Esophagus squamous epithelium (tissue), 5 donors: ENCODE measurements around the gene C11orf52. TPM values are rescaled to one million over a fixed set of nuclear protein-coding genes. Genes with fewer than 3 reads are reported as not detected.
A peak's percentile ranks its signal among the peaks of the same experiment; 100 is the strongest.

Experiments used
- DNase-seq: peaks from one replicate; lab custom pipeline; 2025; lab: John Stamatoyannopoulos, UW
- H3K27ac ChIP-seq, 4 donors: fragments of 200-600 bp; sonication (generic); one replicate each; pipeline ENCODE4 v1.5.1; 2016 to 2019; ENCODE audit warnings: mild to moderate bottlenecking in 1 of 4
- H3K27me3 ChIP-seq, 4 donors: fragments of 200-600 bp; sonication (generic); 1 replicate in 3 of 4; 2 replicates in 1 of 4; pipeline versions ENCODE4 v1.5.1 to v1.6.0; 2017 to 2021; ENCODE audit warnings: antibody characterized with exemption in 1 of 4
- H3K36me3 ChIP-seq, 3 donors: fragments of 200-600 bp; sonication (generic); one replicate each; pipeline ENCODE4 v1.5.1; 2016 to 2019
- H3K4me1 ChIP-seq, 3 donors: fragments of 200-600 bp; sonication (generic); one replicate each; pipeline ENCODE4 v1.5.1; 2017 to 2019
- H3K4me3 ChIP-seq, 4 donors: fragments of 200-600 bp; sonication (generic); 1 replicate in 3 of 4; 2 replicates in 1 of 4; pipeline ENCODE4 v1.5.1; 2016 to 2019; ENCODE audit warnings: mild to moderate bottlenecking in 2 of 4, moderate library complexity in 1 of 4
- H3K9me3 ChIP-seq, 3 donors: fragments of 200-600 bp; sonication (generic); one replicate each; pipeline ENCODE4 v1.5.1; 2016 to 2019
- POLR2A ChIP-seq, 4 donors: fragments of 450-650 bp; IDR thresholded peaks; one replicate each; pipeline ENCODE4 v1.6.1; 2017; ENCODE audit warnings: antibody characterized with exemption in 4 of 4, mild to moderate bottlenecking in 4 of 4, moderate library complexity in 3 of 4
- WGBS, 2 donors: methylation state at CpG; one replicate each; pipeline ENCODE4 v1.1.5; 2018; 5-methylcytosine and 5-hydroxymethylcytosine counted together
- intact Hi-C: fragments of 100-400 bp; cut with DNase I; formaldehyde crosslinking; loops from one replicate; pipeline ENCODE4 v1.15.0; 2022
- small RNA-seq, 4 donors: library from RNA; depleted of rRNA; stranded (forward); fragments of <200 nt; gene quantifications; one replicate each; pipeline ENCODE3, GENCODE V24; 2016
- total RNA-seq, 4 donors: library from RNA; depleted of rRNA; stranded (reverse); fragments of >200 nt; gene quantifications; one replicate each; pipeline ENCODE4 v1.1.0, GENCODE V29; 2016
- TF ChIP-seq, protein P1 (sequence below), 6 experiments: fragments of 450-650 bp in 4 of 6; fragments of 200-600 bp in 2 of 6; sonication (generic) in 2 of 6; IDR thresholded peaks; one replicate each; pipeline ENCODE4 v1.5.1; 2016 to 2019; ENCODE audit warnings: antibody characterized with exemption in 6 of 6, mild to moderate bottlenecking in 4 of 6, moderate library complexity in 4 of 6
- donor health status: DM: yes; HTN: yes; CAD: no.

Gene C11orf52
- total RNA-seq, 4 donors from 2014 or later = 2.4 to 10.2 (median 3.7) TPM

- Histone ChIP-seq H3K27me3 (no peaks in the 10 kb centered on the region), H3K36me3 (no peaks in the 10 kb centered on the region), H3K4me3 (no peak overlapping the region), H3K4me1 (peaks cover 10 to 55% (median 22%) of the 10 kb centered on the region in 3 donors), H3K27ac (peak overlapping the region in 3 of 4 donors; percentile 66 to 91 (median 88)), H3K9me3 (no peaks in the 10 kb centered on the region)
- TF ChIP-seq POLR2A (IDR thresholded peaks at IDR 0.05) = no peak
- TF ChIP-seq, protein P1, sequence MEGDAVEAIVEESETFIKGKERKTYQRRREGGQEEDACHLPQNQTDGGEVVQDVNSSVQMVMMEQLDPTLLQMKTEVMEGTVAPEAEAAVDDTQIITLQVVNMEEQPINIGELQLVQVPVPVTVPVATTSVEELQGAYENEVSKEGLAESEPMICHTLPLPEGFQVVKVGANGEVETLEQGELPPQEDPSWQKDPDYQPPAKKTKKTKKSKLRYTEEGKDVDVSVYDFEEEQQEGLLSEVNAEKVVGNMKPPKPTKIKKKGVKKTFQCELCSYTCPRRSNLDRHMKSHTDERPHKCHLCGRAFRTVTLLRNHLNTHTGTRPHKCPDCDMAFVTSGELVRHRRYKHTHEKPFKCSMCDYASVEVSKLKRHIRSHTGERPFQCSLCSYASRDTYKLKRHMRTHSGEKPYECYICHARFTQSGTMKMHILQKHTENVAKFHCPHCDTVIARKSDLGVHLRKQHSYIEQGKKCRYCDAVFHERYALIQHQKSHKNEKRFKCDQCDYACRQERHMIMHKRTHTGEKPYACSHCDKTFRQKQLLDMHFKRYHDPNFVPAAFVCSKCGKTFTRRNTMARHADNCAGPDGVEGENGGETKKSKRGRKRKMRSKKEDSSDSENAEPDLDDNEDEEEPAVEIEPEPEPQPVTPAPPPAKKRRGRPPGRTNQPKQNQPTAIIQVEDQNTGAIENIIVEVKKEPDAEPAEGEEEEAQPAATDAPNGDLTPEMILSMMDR (IDR thresholded peaks at IDR 0.05) = peak in 2 of 6 experiments; percentile 12 to 21
- WGBS, 2 donors = 76 to 83% methylated on average over 1 to 2 of the region's 2 CpGs
- intact Hi-C loops = loop anchor here (5.0 kb wide), 2 partner anchors 33 to 98 kb away; partner anchors contain the start of genes CFAP68 and FDXACB1
- DNase-seq = no peak
These were observed 56.5 kb downstream of the C11orf52 start for GRCh38 chr11:111975076-111975806.

- Histone ChIP-seq H3K9me3 (no peaks in the 10 kb centered on the region), H3K4me3 (peak overlapping the region; percentile 61 to 89 (median 62)), H3K27me3 (no peaks in the 10 kb centered on the region), H3K27ac (peak overlapping the region; percentile 71 to 96 (median 90)), H3K36me3 (peaks cover 0 to 6% (median 0%) of the 10 kb centered on the region in 3 donors), H3K4me1 (peaks cover 10 to 56% (median 22%) of the 10 kb centered on the region in 3 donors)
- intact Hi-C loops = loop anchor here (5.0 kb wide), 2 partner anchors 34 to 99 kb away; partner anchors contain the start of genes CFAP68 and FDXACB1
- TF ChIP-seq POLR2A (IDR thresholded peaks at IDR 0.05) = no peak
- TF ChIP-seq, protein P1 (IDR thresholded peaks at IDR 0.05) = no peak
- 53 to 69% methylated on average over 4 to 5 of the region's 7 CpGs for WGBS, 2 donors
- DNase-seq = no peak
These were observed 57.5 kb downstream of the C11orf52 start for GRCh38 chr11:111976119-111976766.

Small RNAs within 50 kb of the gene (small RNA-seq; reads per million reads assigned to genes)
- gene C11orf52 (0 reads per million in 4 donors), gene RNA5SP351 (0 reads per million in 4 donors), gene RPL37AP8 (0 to 0.74 (median 0) reads per million in 4 donors)

Other genes starting within 250 kb of the C11orf52 start
- gene PPP2R1B, start 152.5 kb upstream of the C11orf52 start, total RNA-seq = 10 to 100 TPM; 17.6 to 39.7 (median 27.7) TPM
- 10 to 100 TPM; 18.7 to 29.4 (median 21.8) TPM for gene ALG9, start 47.3 kb upstream of the C11orf52 start, total RNA-seq
- gene FDXACB1, start 39.7 kb upstream of the C11orf52 start, total RNA-seq = 1 to 10 TPM; 1.1 to 3.3 (median 2.8) TPM
- gene CFAP68, start 39.4 kb upstream of the C11orf52 start, total RNA-seq = 10 to 100 TPM; 12.7 to 28.8 (median 17.7) TPM
- gene CRYAB, start 7.1 kb upstream of the C11orf52 start, total RNA-seq = 10 to 100 TPM; 22.9 to 85.0 (median 45.2) TPM
- under 1 TPM in 1 of 4 donors, not detected in 3; 0.19 TPM for gene HSPB2, start 6.2 kb upstream of the C11orf52 start, total RNA-seq
- gene DIXDC1, start 18.4 kb downstream of the C11orf52 start, total RNA-seq = 10 to 100 TPM in 2 of 4 donors, 1 to 10 TPM in 2; 2.8 to 26.1 (median 9.2) TPM
- gene DLAT, start 106.5 kb downstream of the C11orf52 start, total RNA-seq = 10 to 100 TPM; 28.9 to 56.5 (median 39.4) TPM
- 1 to 10 TPM; 1.7 to 3.3 (median 2.8) TPM for gene PIH1D2, start 155.1 kb downstream of the C11orf52 start, total RNA-seq
- gene NKAPD1, start 155.4 kb downstream of the C11orf52 start, total RNA-seq = 10 to 100 TPM in 3 of 4 donors, 1 to 10 TPM in 1; 8.2 to 19.4 (median 13.7) TPM
- gene TIMM8B, start 167.8 kb downstream of the C11orf52 start, total RNA-seq = 10 to 100 TPM; 43.5 to 65.3 (median 62.1) TPM
- 100 to 1,000 TPM in 3 of 4 donors, 10 to 100 TPM in 1; 78.5 to 155 (median 122) TPM for gene SDHD, start 168.0 kb downstream of the C11orf52 start, total RNA-seq
- gene IL18, start 245.2 kb downstream of the C11orf52 start, total RNA-seq = 100 to 1,000 TPM in 2 of 4 donors, 10 to 100 TPM in 2; 43.7 to 125 (median 98.3) TPM
- 1 to 10 TPM in 1 of 4 donors, under 1 TPM in 1, not detected in 2; 0.38 to 2.5 TPM for gene TEX12, start 248.5 kb downstream of the C11orf52 start, total RNA-seq